OCI-LY7 (cell line): ENCODE data around the gene COL4A4. TPM values are rescaled to one million over a fixed set of nuclear protein-coding genes. Genes with fewer than 3 reads are reported as not detected.

ENCODE experiments used
- BruUV-seq: library from RNA; stranded (reverse); fragments of 400-500 nt; replicated peaks from 2 replicates; lab custom pipeline; 2021; lab: Mats Ljungman, UMichigan
- CTCF ChIA-PET: fragments of 300-600 bp; sonication (Branson Sonifier 250); formaldehyde crosslinking; loops from one replicate; lab custom pipeline; 2022; ENCODE audit warnings: antibody characterized with exemption; ENCODE audit not compliant: unreplicated experiment; lab: Charles Lee
- POLR2A ChIA-PET: fragments of 300-600 bp; sonication (Branson Sonifier 250); formaldehyde crosslinking; loops from one replicate; lab custom pipeline; 2022; ENCODE audit warnings: antibody characterized with exemption; lab: Charles Lee
- DNase-seq: peaks from one replicate; pipeline ENCODE4 v3.0.0-alpha.2; 2015; ENCODE audit warnings: low spot score
- H2AFZ ChIP-seq: fragments of 200-600 bp; sonication (generic), shearing (Covaris generic); 2 replicates; pipeline ENCODE4 v1.6.1; 2014; ENCODE audit warnings: mild to moderate bottlenecking, antibody characterized with exemption, low read length, moderate library complexity
- H3K27ac ChIP-seq: fragments of 200-600 bp; sonication (generic); 2 replicates; pipeline ENCODE4 v1.5.1; 2014; ENCODE audit warnings: mixed run types, low read depth, mild to moderate bottlenecking, moderate library complexity, low read length, inconsistent platforms; ENCODE audit not compliant: poor library complexity, severe bottlenecking
- H3K36me3 ChIP-seq: fragments of 200-600 bp; sonication (generic); 2 replicates; pipeline ENCODE4 v1.6.1; 2014; ENCODE audit warnings: mild to moderate bottlenecking, antibody characterized with exemption, low read length, moderate library complexity, mixed read lengths; ENCODE audit not compliant: insufficient read depth
- H3K4me1 ChIP-seq: fragments of 200-600 bp; sonication (generic); 2 replicates; pipeline ENCODE4 v1.5.1; 2014; ENCODE audit warnings: mild to moderate bottlenecking, low read length; ENCODE audit not compliant: insufficient read depth, poor library complexity, severe bottlenecking
- H3K4me2 ChIP-seq: fragments of 200-600 bp; sonication (generic); 2 replicates; pipeline ENCODE4 v1.6.1; 2014; ENCODE audit warnings: mild to moderate bottlenecking, low read length
- H3K4me3 ChIP-seq: fragments of 200-600 bp; sonication (generic); 2 replicates; pipeline ENCODE4 v1.5.1; 2014; ENCODE audit warnings: mild to moderate bottlenecking, low read depth, low read length; ENCODE audit not compliant: poor library complexity, severe bottlenecking
- H3K79me2 ChIP-seq: fragments of 200-600 bp; sonication (generic); 2 replicates; pipeline ENCODE4 v1.6.1; 2016; ENCODE audit warnings: low read depth, mild to moderate bottlenecking, low read length, moderate library complexity, mixed read lengths; ENCODE audit not compliant: insufficient read depth
- H3K9me2 ChIP-seq: fragments of 200-600 bp; sonication (generic); 2 replicates; pipeline ENCODE4 v1.6.1; 2016; ENCODE audit warnings: mild to moderate bottlenecking, low read length, mixed read lengths; ENCODE audit not compliant: insufficient read depth
- H3K9me3 ChIP-seq: fragments of 200-600 bp; sonication (generic); 2 replicates; pipeline ENCODE4 v1.6.1; 2014; ENCODE audit warnings: mild to moderate bottlenecking, mixed run types, low read length, mixed read lengths
- H4K20me1 ChIP-seq: fragments of 200-600 bp; sonication (generic); 2 replicates; pipeline ENCODE4 v1.6.1; 2014; ENCODE audit warnings: mild to moderate bottlenecking, antibody characterized with exemption, low read length, moderate library complexity, mixed read lengths; ENCODE audit not compliant: insufficient read depth
- EZH2phosphoT487 ChIP-seq: fragments of 200-600 bp; sonication (generic); IDR thresholded peaks from 2 replicates; pipeline ENCODE4 v1.6.1; 2018; ENCODE audit warnings: low read depth, borderline replicate concordance, mild to moderate bottlenecking, mixed run types, antibody characterized with exemption, low read length, moderate library complexity, mixed read lengths
- intact Hi-C: fragments of 100-400 bp; cut with micrococcal nuclease; formaldehyde crosslinking; loops from one replicate; pipeline ENCODE4 v1.10.0; 2022; ENCODE audit not compliant: unreplicated experiment
- total RNA-seq, 2 experiments: library from RNA; depleted of rRNA in 1 of 2; stranded (reverse); fragments of >200 nt in 1 of 2; shearing (Covaris generic) in 1 of 2; gene quantifications; 2 replicates each; pipeline ENCODE4 v1.2.3, GENCODE V29; 2014 to 2022
- TF ChIP-seq, protein P1 (sequence below): fragments of 200-600 bp; sonication (generic); conservative IDR thresholded peaks from 2 replicates; pipeline ENCODE4 v1.5.1; 2014; ENCODE audit warnings: mild to moderate bottlenecking, antibody characterized with exemption, low read length, moderate library complexity, mixed read lengths

The COL4A4 gene
- total RNA-seq, 2 experiments from 2014 or later: 0.16 to 7.0 TPM

DNA sequence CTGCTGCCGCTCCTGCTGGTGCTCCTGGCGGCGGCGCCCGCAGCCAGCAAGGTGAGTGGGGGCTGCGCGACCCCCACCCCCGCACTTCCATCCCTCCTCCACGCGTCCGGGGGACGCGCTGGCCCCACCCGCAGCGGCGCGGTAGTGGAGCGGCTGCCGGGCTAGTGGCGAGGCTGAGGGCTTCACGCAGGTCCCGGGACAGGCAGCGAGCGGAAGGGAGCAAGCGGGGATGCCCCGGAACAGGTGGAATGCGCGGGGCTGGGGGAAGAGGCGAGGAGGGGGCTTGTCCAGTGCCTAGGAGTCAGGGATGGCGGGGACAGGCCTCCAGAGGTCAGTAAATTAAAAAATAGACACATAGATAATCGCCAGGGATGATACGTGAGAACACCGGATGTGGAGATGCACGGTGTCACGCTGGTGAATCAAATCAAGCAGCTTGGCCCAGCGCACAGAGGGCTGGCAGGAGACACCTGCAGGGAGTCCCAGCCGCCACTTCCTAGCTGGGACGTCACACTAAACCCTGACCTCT lies 822 bp upstream of the COL4A4 start:
- peak overlapping the region; percentile 64 for H3K4me3 ChIP-seq
- TF ChIP-seq EZH2phosphoT487: no peak
- TF ChIP-seq, protein P1, sequence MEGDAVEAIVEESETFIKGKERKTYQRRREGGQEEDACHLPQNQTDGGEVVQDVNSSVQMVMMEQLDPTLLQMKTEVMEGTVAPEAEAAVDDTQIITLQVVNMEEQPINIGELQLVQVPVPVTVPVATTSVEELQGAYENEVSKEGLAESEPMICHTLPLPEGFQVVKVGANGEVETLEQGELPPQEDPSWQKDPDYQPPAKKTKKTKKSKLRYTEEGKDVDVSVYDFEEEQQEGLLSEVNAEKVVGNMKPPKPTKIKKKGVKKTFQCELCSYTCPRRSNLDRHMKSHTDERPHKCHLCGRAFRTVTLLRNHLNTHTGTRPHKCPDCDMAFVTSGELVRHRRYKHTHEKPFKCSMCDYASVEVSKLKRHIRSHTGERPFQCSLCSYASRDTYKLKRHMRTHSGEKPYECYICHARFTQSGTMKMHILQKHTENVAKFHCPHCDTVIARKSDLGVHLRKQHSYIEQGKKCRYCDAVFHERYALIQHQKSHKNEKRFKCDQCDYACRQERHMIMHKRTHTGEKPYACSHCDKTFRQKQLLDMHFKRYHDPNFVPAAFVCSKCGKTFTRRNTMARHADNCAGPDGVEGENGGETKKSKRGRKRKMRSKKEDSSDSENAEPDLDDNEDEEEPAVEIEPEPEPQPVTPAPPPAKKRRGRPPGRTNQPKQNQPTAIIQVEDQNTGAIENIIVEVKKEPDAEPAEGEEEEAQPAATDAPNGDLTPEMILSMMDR: no peak
- H3K27ac ChIP-seq: no peak overlapping the region
- no peaks in the 10 kb centered on the region for H4K20me1 ChIP-seq
- ChIA-PET CTCF (no interaction called here), POLR2A (interaction anchor here (0.7 kb wide), 1 partner anchor 9 kb away, joined by 3 read pairs; no protein-coding TSS in a partner anchor)
- no peaks in the 10 kb centered on the region for H3K36me3 ChIP-seq
- peaks cover 11% of the 10 kb centered on the region for H3K4me1 ChIP-seq
- H3K9me3 ChIP-seq: no peaks in the 10 kb centered on the region
- no peaks in the 10 kb centered on the region for H3K9me2 ChIP-seq
- no TSS peak for BruUV-seq
- intact Hi-C loops: loop anchor here (10.0 kb wide), 1 partner anchor 160 kb away; the partner anchor contains the start of gene MFF
- H3K79me2 ChIP-seq: no peaks in the 10 kb centered on the region
- peak; percentile 63 for DNase-seq
- H3K4me2 ChIP-seq: peak overlapping the region; percentile 78
- H2AFZ ChIP-seq: peak overlapping the region; percentile 72

DNA sequence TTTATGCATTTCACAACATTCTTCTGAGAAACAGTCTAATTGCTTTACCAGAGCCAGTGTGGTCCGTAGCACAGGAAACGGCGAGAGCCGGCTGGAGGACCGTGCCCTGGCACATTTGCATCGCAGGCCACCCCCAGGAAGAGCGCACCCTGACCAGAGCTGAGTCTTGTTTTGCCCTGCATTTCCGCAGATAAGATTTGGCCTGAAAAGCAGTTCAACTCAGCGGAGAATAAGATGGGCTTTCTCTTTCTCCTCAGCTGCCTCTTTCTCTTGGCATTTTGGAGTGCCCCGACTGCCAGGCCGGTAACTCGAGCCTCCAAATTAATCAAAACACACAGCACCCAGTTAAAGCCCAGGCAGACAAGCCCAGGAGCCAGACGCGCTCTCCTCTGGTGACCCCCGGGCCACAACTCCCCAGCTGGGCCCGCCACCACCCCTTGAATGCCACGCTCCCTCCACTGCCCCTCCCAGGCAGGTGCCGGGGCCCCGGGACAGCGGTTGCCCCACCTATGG lies 464 bp downstream of the COL4A4 start:
- CTCF ChIA-PET: no interaction called here
- H2AFZ ChIP-seq: no peak overlapping the region
- H3K27ac ChIP-seq: no peak overlapping the region
- no peaks in the 10 kb centered on the region for H4K20me1 ChIP-seq
- POLR2A ChIA-PET: interaction anchor here (0.9 kb wide), 1 partner anchor 9 kb away, joined by 3 read pairs; no protein-coding TSS in a partner anchor
- intact Hi-C loops: loop anchor here (10.0 kb wide), 1 partner anchor 161 kb away; the partner anchor contains the start of gene MFF
- H3K9me2 ChIP-seq: no peaks in the 10 kb centered on the region
- TF ChIP-seq, protein P1: no peak
- no peak for TF ChIP-seq EZH2phosphoT487
- H3K79me2 ChIP-seq: no peaks in the 10 kb centered on the region
- no TSS peak for BruUV-seq
- H3K9me3 ChIP-seq: no peaks in the 10 kb centered on the region
- H3K4me1 ChIP-seq: peaks cover 11% of the 10 kb centered on the region
- H3K36me3 ChIP-seq: no peaks in the 10 kb centered on the region
- peak; percentile 24 for DNase-seq
- peak overlapping the region; percentile 78 for H3K4me2 ChIP-seq
- H3K4me3 ChIP-seq: peak overlapping the region; percentile 64

DNA sequence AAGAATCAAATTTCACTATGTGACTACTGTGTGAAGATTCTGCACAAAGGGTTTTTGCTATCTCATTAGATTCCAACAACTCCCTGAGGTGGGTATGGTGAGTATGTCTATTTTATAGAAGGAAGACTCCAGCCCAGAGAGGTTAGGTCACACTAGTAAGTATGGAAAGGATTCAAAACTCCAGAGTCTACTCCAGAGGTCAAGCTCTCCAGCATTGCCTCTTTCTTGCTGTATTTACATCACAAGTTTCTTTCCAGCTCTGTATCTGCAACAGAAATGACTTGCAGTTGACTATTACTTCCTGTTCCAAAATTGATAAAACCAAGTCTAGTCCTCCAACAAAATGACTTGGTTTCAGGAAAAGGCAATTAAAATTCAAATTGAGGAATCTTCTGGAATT lies 2.1 kb downstream of the COL4A4 start:
- ChIA-PET CTCF (no interaction called here), POLR2A (no interaction called here)
- TF ChIP-seq, protein P1: no peak
- no peak for TF ChIP-seq EZH2phosphoT487
- intact Hi-C loops: loop anchor here (10.0 kb wide), 1 partner anchor 163 kb away; the partner anchor contains the start of gene MFF
- no peak for DNase-seq
- Histone ChIP-seq H3K4me2 (no peak overlapping the region), H3K9me2 (no peaks in the 10 kb centered on the region), H3K4me3 (no peak overlapping the region), H3K79me2 (no peaks in the 10 kb centered on the region), H3K9me3 (no peaks in the 10 kb centered on the region), H3K36me3 (no peaks in the 10 kb centered on the region), H3K4me1 (peaks cover 11% of the 10 kb centered on the region), H3K27ac (no peak overlapping the region), H4K20me1 (no peaks in the 10 kb centered on the region), H2AFZ (no peak overlapping the region)
- TSS peak; percentile 46 for BruUV-seq
